Vagina (tissue), 2 donors: ENCODE data around the gene PSMB7. TPM values are rescaled to one million over a fixed set of nuclear protein-coding genes. Genes with fewer than 3 reads are reported as not detected.

ENCODE experiments used
- DNase-seq, 2 donors: peaks; one replicate each; pipeline ENCODE4 v3.0.0-alpha.2; 2017; ENCODE audit errors: extremely low spot score in 2 of 2
- H3K27ac ChIP-seq: fragments of 200-600 bp; sonication (generic); one replicate; pipeline ENCODE4 v1.5.1; 2019
- H3K27me3 ChIP-seq: fragments of 200-600 bp; sonication (generic); one replicate; pipeline ENCODE4 v1.5.1; 2019
- H3K36me3 ChIP-seq, 2 donors: fragments of 200-600 bp; sonication (generic); one replicate each; pipeline ENCODE4 v1.5.1; 2017 to 2019
- H3K4me1 ChIP-seq: fragments of 200-600 bp; sonication (generic); one replicate; pipeline ENCODE4 v1.5.1; 2019
- H3K4me3 ChIP-seq, 2 donors: fragments of 200-600 bp; sonication (generic); 1 replicate in 1 of 2; 2 replicates in 1 of 2; pipeline ENCODE4 v1.5.1; 2016 to 2019
- H3K9me3 ChIP-seq: fragments of 200-600 bp; sonication (generic); one replicate; pipeline ENCODE4 v1.5.1; 2019
- POLR2A ChIP-seq, 2 donors: fragments of 450-650 bp; IDR thresholded peaks; one replicate each; pipeline ENCODE4 v1.6.1; 2017; ENCODE audit warnings: antibody characterized with exemption in 2 of 2, mild to moderate bottlenecking in 2 of 2, moderate library complexity in 2 of 2
- POLR2AphosphoS5 ChIP-seq, 2 donors: sonication (generic); formaldehyde crosslinking; IDR thresholded peaks; one replicate each; pipeline ENCODE4 v1.9.0; 2017; ENCODE audit warnings: antibody characterized with exemption in 2 of 2, mild to moderate bottlenecking in 2 of 2, low read depth in 1 of 2; ENCODE audit not compliant: insufficient read depth in 1 of 2
- intact Hi-C: fragments of 100-400 bp; cut with DNase I; formaldehyde crosslinking; loops from one replicate; pipeline ENCODE4 v1.15.1; 2023
- total RNA-seq: library from RNA; depleted of rRNA; stranded (reverse); fragments of >200 nt; gene quantifications from one replicate; pipeline ENCODE4 v1.2.3, GENCODE V29; 2016
- TF ChIP-seq, protein P1 (sequence below), 3 experiments: fragments of 450-650 bp in 2 of 3; fragments of 200-600 bp in 1 of 3; sonication (generic) in 1 of 3; IDR thresholded peaks; one replicate each; pipeline ENCODE4 v1.5.1; 2017 to 2019; ENCODE audit warnings: antibody characterized with exemption in 3 of 3, mild to moderate bottlenecking in 2 of 3, moderate library complexity in 2 of 3

PSMB7 gene
- total RNA-seq, 1 donor from 2014 or later = 121 TPM

GRCh38 chr9:124349267-124349666, 66.0 kb downstream of the PSMB7 start:
- Histone ChIP-seq H3K36me3 (peaks cover 0 to 84% of the 10 kb centered on the region in 2 donors), H3K9me3 (no peaks in the 10 kb centered on the region), H3K27me3 (no peaks in the 10 kb centered on the region), H3K27ac (no peak overlapping the region), H3K4me3 (no peak overlapping the region), H3K4me1 (no peaks in the 10 kb centered on the region)
- TF ChIP-seq, protein P1, sequence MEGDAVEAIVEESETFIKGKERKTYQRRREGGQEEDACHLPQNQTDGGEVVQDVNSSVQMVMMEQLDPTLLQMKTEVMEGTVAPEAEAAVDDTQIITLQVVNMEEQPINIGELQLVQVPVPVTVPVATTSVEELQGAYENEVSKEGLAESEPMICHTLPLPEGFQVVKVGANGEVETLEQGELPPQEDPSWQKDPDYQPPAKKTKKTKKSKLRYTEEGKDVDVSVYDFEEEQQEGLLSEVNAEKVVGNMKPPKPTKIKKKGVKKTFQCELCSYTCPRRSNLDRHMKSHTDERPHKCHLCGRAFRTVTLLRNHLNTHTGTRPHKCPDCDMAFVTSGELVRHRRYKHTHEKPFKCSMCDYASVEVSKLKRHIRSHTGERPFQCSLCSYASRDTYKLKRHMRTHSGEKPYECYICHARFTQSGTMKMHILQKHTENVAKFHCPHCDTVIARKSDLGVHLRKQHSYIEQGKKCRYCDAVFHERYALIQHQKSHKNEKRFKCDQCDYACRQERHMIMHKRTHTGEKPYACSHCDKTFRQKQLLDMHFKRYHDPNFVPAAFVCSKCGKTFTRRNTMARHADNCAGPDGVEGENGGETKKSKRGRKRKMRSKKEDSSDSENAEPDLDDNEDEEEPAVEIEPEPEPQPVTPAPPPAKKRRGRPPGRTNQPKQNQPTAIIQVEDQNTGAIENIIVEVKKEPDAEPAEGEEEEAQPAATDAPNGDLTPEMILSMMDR (IDR thresholded peaks at IDR 0.05) = no peak
- no peak for TF ChIP-seq POLR2A (IDR thresholded peaks at IDR 0.05)
- no peak for DNase-seq
- intact Hi-C loops = no loop called here

- TF ChIP-seq, protein P1 (IDR thresholded peaks at IDR 0.05) = no peak
- TF ChIP-seq POLR2AphosphoS5 (IDR thresholded peaks at IDR 0.05; ENCODE audit: insufficient read depth in 1 of 2, low read depth in 1 of 2) (no peak), POLR2A (IDR thresholded peaks at IDR 0.05) (no peak)
- Histone ChIP-seq H3K27me3 (no peaks in the 10 kb centered on the region), H3K9me3 (no peaks in the 10 kb centered on the region), H3K4me3 (no peak overlapping the region), H3K27ac (no peak overlapping the region), H3K36me3 (peaks cover 0 to 80% of the 10 kb centered on the region in 2 donors), H3K4me1 (peaks cover under 1% of the 10 kb centered on the region)
- no peak for DNase-seq
- intact Hi-C loops = no loop called here
Observed at GRCh38 chr9:124348831-124349230, 66.4 kb downstream of the PSMB7 start.

DNA sequence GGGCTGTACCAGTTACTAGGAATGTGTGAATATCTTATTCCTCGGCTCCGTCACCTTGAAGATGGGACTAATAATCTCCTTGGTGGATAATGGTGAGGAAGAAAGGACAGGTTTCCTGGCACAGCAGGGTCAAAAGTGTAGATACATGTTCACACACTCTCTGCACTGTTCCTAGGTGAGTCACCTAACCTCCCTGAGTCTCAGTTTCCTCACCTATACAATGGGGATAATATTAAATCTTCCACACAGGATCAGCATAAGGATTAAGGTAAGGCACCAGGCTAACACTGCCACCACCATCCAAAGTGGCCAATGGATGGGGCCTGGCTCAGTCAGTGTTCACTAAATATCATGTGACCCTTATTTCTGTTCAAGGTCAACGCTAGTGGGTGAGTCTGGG, 66.9 kb downstream of the PSMB7 start:
- Histone ChIP-seq H3K27ac (no peak overlapping the region), H3K9me3 (no peaks in the 10 kb centered on the region), H3K4me1 (peaks cover 5% of the 10 kb centered on the region), H3K27me3 (no peaks in the 10 kb centered on the region), H3K4me3 (no peak overlapping the region), H3K36me3 (peaks cover 0 to 75% of the 10 kb centered on the region in 2 donors)
- DNase-seq = no peak
- no peak for TF ChIP-seq POLR2A (IDR thresholded peaks at IDR 0.05)
- TF ChIP-seq, protein P1 (IDR thresholded peaks at IDR 0.05) = no peak
- no peak for TF ChIP-seq POLR2AphosphoS5 (IDR thresholded peaks at IDR 0.05; ENCODE audit: insufficient read depth in 1 of 2, low read depth in 1 of 2)
- intact Hi-C loops = no loop called here

GRCh38 chr9:124347968-124348358, 67.3 kb downstream of the PSMB7 start:
- DNase-seq = no peak
- no peaks in the 10 kb centered on the region for H3K27me3 ChIP-seq
- H3K27ac ChIP-seq = no peak overlapping the region
- H3K4me3 ChIP-seq = no peak overlapping the region
- TF ChIP-seq POLR2AphosphoS5 (IDR thresholded peaks at IDR 0.05; ENCODE audit: insufficient read depth in 1 of 2, low read depth in 1 of 2) (no peak), POLR2A (IDR thresholded peaks at IDR 0.05) (no peak)
- TF ChIP-seq, protein P1 (IDR thresholded peaks at IDR 0.05) = no peak
- H3K36me3 ChIP-seq = peaks cover 0 to 71% of the 10 kb centered on the region in 2 donors
- peaks cover 9% of the 10 kb centered on the region for H3K4me1 ChIP-seq
- intact Hi-C loops = no loop called here
- H3K9me3 ChIP-seq = no peaks in the 10 kb centered on the region

- Histone ChIP-seq H3K27ac (no peak overlapping the region), H3K4me3 (no peak overlapping the region), H3K4me1 (peaks cover 15% of the 10 kb centered on the region), H3K36me3 (peaks cover 0 to 66% of the 10 kb centered on the region in 2 donors), H3K9me3 (no peaks in the 10 kb centered on the region), H3K27me3 (no peaks in the 10 kb centered on the region)
- no peak for DNase-seq
- TF ChIP-seq POLR2AphosphoS5 (IDR thresholded peaks at IDR 0.05; ENCODE audit: insufficient read depth in 1 of 2, low read depth in 1 of 2) = no peak
- TF ChIP-seq, protein P1 (IDR thresholded peaks at IDR 0.05) = no peak
- no peak for TF ChIP-seq POLR2A (IDR thresholded peaks at IDR 0.05)
- intact Hi-C loops = no loop called here
Observed at GRCh38 chr9:124347206-124347967, 67.9 kb downstream of the PSMB7 start.
